HG02623 (cell line): ENCODE measurements around the gene RBMY1J.
"Not testable (repeated sequence)": the region's sequence is repeated elsewhere in the genome, so short reads cannot be mapped to it uniquely, and the experiment has no call there.

ENCODE experiments used
- ATAC-seq: cut with Tn5 transposase; IDR thresholded peaks from one replicate; pipeline ENCODE4 v1.9.1; 2021; ENCODE audit warnings: moderate library complexity; ENCODE audit not compliant: unreplicated experiment

The RBMY1J gene

GRCh38 chrY:22403110-22403509 lies at the start of gene RBMY1J:
TSS of gene RBMY1J (plus strand) at chrY:22403410. CDS start at chrY:22405448, 2,038 bp downstream.
- not testable (repeated sequence) for ATAC-seq

- no peak for ATAC-seq
Observed at GRCh38 chrY:22367416-22367815, 35.8 kb upstream of the RBMY1J start.

- no peak for ATAC-seq
Observed at GRCh38 chrY:22370623-22371022, 32.6 kb upstream of the RBMY1J start.

GRCh38 chrY:22373494-22373893 lies 29.7 kb upstream of the RBMY1J start:
- no peak for ATAC-seq

GRCh38 chrY:22444718-22445396 lies 41.6 kb downstream of the RBMY1J start:
- not testable (repeated sequence) for ATAC-seq

- ATAC-seq = not testable (repeated sequence)
Observed at GRCh38 chrY:22455522-22455921, 52.3 kb downstream of the RBMY1J start.

- not testable (repeated sequence) for ATAC-seq
Observed at GRCh38 chrY:22461962-22462361, 58.8 kb downstream of the RBMY1J start.
